ENCODE data around the gene OLFM1. TPM values are rescaled to one million over a fixed set of nuclear protein-coding genes. Genes with fewer than 3 reads are reported as not detected.

The OLFM1 gene
- total RNA-seq, 1 experiment from 2014 or later = 3.5 TPM

GRCh38 chr9:135055181-135055580 lies 32.3 kb upstream of the OLFM1 start (continued):
- no peak for TF ChIP-seq SP1 (IDR thresholded peaks at IDR 0.05; ENCODE audit: low read depth)
- no peak for TF ChIP-seq JUND (IDR thresholded peaks at IDR 0.05)
- no peak for TF ChIP-seq ZFX (IDR thresholded peaks at IDR 0.05)
- TF ChIP-seq EZH2 (IDR thresholded peaks at IDR 0.05) = no peak
- no peak for TF ChIP-seq SIN3A (IDR thresholded peaks at IDR 0.05; ENCODE audit: low read depth)

- BruUV-seq (replicated peaks) = no TSS peak
- Histone ChIP-seq H4K20me1 (ENCODE audit: insufficient read depth) (no peaks in the 10 kb centered on the region), H3K27me3 (ENCODE audit: insufficient read depth, low read length) (peaks cover 66% of the 10 kb centered on the region)
Observed at GRCh38 chr9:135056541-135056940, 30.9 kb upstream of the OLFM1 start.

More at GRCh38 chr9:135056541-135056940, 30.9 kb upstream of the OLFM1 start:
- Histone ChIP-seq H2AFZ (ENCODE audit: low read depth, low read length, poor library complexity, severe bottlenecking) (no peak overlapping the region), H3K79me2 (ENCODE audit: insufficient read depth, low read length) (no peaks in the 10 kb centered on the region), H3K9me3 (ENCODE audit: control insufficient read depth in 1 of 2, insufficient read depth in 1 of 2, low read depth in 1 of 2, low read length in 2 of 2) (no peaks in the 10 kb centered on the region), H3K4me3 (replicated peaks in 1 of 2; ENCODE audit: low read depth in 1 of 2, low read length in 2 of 2) (no peak overlapping the region), H3K36me3 (ENCODE audit: control insufficient read depth in 1 of 2, insufficient read depth in 2 of 2, low read length in 2 of 2) (no peaks in the 10 kb centered on the region), H3K27ac (ENCODE audit: low read depth, low read length) (no peak overlapping the region), H3K4me1 (ENCODE audit: control insufficient read depth in 1 of 2, insufficient read depth in 2 of 2, low read length in 2 of 2) (no peaks in the 10 kb centered on the region), H3K4me2 (ENCODE audit: low read length) (no peak overlapping the region), H3K9ac (ENCODE audit: low read length) (no peak overlapping the region), H3K9me2 (ENCODE audit: insufficient read depth) (no peaks in the 10 kb centered on the region)
- TF ChIP-seq TCF7L2 (IDR thresholded peaks at IDR 0.05; ENCODE audit: borderline replicate concordance, extremely low read depth, insufficient read depth, insufficient read length) = no peak
- TF ChIP-seq EGR1 (IDR thresholded peaks at IDR 0.05; ENCODE audit: low read depth) = no peak
- TF ChIP-seq YY1 (IDR thresholded peaks at IDR 0.05; ENCODE audit: extremely low read depth, insufficient replicate concordance, low read depth, low read length) = no peak
- TF ChIP-seq SRF (IDR thresholded peaks at IDR 0.05; ENCODE audit: low read depth) = no peak
- TF ChIP-seq, protein P1, sequence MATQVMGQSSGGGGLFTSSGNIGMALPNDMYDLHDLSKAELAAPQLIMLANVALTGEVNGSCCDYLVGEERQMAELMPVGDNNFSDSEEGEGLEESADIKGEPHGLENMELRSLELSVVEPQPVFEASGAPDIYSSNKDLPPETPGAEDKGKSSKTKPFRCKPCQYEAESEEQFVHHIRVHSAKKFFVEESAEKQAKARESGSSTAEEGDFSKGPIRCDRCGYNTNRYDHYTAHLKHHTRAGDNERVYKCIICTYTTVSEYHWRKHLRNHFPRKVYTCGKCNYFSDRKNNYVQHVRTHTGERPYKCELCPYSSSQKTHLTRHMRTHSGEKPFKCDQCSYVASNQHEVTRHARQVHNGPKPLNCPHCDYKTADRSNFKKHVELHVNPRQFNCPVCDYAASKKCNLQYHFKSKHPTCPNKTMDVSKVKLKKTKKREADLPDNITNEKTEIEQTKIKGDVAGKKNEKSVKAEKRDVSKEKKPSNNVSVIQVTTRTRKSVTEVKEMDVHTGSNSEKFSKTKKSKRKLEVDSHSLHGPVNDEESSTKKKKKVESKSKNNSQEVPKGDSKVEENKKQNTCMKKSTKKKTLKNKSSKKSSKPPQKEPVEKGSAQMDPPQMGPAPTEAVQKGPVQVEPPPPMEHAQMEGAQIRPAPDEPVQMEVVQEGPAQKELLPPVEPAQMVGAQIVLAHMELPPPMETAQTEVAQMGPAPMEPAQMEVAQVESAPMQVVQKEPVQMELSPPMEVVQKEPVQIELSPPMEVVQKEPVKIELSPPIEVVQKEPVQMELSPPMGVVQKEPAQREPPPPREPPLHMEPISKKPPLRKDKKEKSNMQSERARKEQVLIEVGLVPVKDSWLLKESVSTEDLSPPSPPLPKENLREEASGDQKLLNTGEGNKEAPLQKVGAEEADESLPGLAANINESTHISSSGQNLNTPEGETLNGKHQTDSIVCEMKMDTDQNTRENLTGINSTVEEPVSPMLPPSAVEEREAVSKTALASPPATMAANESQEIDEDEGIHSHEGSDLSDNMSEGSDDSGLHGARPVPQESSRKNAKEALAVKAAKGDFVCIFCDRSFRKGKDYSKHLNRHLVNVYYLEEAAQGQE (IDR thresholded peaks at IDR 0.05; ENCODE audit: low read depth) = no peak
- no peak for TF ChIP-seq FOSL1 (IDR thresholded peaks at IDR 0.05; ENCODE audit: low read depth)
- no peak for TF ChIP-seq JUND (IDR thresholded peaks at IDR 0.05)
- ChIA-PET RAD21 (ENCODE audit: low non-redundant PET in 1 of 2, low total read pairs in 2 of 2, uncharacterized antibody in 2 of 2, unreplicated experiment in 2 of 2) (no interaction called here), POLR2A (no interaction called here), CTCF (no interaction called here)
- no peak for DNase-seq (ENCODE audit: low read depth, low spot score)
- ATAC-seq = no peak
- intact Hi-C loops (cut with micrococcal nuclease) = no loop called here
